PC-9 (cell line): Measurements from ENCODE around the gene GLTP.

Experiments used
- EZH2 ChIP-seq: fragments of 200-600 bp; sonication (generic); IDR thresholded peaks from 2 replicates; pipeline ENCODE4 v1.8.0; 2017; ENCODE audit warnings: antibody characterized with exemption, low read depth
- TF ChIP-seq, protein P1 (sequence below): fragments of 200-600 bp; sonication (generic); conservative IDR thresholded peaks from 2 replicates; pipeline ENCODE4 v1.6.1; 2017; ENCODE audit warnings: mixed run types, antibody characterized with exemption, mild to moderate bottlenecking, moderate library complexity

DNA sequence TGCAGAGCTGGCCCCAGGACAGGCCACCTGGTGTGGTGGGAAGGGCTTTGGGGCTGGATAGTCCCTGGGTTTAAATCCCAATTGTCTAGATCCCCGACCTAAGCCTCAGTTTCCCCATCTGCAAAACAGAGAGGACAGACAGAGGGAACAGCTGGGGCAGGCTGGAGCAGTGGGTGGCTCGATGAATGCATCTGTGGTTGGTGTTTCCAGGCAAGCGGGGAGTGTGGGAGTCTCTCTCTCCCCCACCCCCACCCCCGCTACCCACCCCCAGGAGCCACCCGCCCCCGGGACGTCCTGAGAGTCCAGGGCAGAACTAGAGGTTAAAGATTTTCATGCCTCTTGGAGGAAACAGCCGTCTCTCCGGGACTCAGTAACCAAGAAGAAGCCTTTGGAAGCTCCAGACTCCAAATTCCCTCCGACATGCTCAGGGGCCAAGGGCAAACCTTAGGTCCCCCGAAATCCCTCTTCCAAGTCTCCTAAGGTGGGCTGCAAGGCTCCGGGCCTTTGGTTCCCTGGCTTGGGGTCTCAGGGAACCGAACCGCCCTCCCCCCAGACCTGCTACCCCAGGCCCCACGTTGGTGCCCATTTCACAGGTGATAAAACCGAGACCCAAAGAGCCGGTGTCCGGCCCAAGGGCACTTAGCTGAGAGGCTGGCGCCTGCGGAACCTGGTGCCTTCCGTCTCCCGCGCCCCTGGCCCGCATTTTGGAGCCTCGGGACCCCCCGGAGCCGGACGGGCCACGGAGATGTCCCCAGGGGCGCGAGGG is 47.6 kb downstream of the GLTP start:
- TF ChIP-seq, protein P1, sequence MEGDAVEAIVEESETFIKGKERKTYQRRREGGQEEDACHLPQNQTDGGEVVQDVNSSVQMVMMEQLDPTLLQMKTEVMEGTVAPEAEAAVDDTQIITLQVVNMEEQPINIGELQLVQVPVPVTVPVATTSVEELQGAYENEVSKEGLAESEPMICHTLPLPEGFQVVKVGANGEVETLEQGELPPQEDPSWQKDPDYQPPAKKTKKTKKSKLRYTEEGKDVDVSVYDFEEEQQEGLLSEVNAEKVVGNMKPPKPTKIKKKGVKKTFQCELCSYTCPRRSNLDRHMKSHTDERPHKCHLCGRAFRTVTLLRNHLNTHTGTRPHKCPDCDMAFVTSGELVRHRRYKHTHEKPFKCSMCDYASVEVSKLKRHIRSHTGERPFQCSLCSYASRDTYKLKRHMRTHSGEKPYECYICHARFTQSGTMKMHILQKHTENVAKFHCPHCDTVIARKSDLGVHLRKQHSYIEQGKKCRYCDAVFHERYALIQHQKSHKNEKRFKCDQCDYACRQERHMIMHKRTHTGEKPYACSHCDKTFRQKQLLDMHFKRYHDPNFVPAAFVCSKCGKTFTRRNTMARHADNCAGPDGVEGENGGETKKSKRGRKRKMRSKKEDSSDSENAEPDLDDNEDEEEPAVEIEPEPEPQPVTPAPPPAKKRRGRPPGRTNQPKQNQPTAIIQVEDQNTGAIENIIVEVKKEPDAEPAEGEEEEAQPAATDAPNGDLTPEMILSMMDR, result no peak
- TF ChIP-seq EZH2, result no peak
